ENCODE data around the gene DGKQ.

DNA sequence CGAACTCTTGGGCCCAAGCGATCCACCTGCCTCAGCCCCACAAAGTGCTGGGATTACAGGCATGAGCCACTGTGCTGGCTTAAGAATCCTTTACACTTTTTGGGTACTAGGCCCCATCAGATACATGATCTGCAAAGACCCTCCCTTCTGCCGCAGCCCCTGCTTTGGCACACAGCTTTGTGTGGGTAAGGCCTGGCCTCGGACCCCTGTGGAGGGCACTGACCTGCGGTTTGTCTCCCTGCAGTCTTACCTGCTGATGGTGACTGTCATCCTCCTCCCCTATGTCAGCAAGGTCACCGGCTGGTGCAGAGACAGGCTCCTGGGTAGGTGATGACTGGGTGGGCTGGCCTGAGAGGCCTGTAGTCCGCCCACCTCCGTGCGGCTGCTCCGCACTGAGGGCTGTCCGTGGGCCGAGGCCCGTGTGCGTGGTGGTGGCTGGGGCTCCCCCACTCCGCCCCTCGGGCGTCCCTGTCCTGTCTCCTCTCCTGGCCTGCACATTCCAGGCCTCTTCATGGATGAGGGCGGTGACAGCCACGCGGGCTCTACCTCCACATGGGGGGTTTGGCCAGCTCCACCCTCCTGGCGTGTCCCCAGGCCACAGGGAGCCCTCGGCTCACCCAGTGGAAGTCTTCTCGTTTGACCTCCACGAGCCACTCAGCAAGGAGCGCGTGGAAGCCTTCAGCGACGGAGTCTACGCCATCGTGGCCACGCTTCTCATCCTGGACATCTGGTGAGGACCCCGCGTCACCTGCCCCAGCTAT lies 18.0 kb downstream of the DGKQ start:
- TF ChIP-seq CTCF (IDR thresholded peaks at IDR 0.05; ENCODE audit: insufficient read depth, low read length) (no peak), POLR2AphosphoS5 (IDR thresholded peaks at IDR 0.05; ENCODE audit: low read depth) (no peak), GABPA (IDR thresholded peaks at IDR 0.05; ENCODE audit: low read depth) (no peak)
- TF ChIP-seq, protein P1, sequence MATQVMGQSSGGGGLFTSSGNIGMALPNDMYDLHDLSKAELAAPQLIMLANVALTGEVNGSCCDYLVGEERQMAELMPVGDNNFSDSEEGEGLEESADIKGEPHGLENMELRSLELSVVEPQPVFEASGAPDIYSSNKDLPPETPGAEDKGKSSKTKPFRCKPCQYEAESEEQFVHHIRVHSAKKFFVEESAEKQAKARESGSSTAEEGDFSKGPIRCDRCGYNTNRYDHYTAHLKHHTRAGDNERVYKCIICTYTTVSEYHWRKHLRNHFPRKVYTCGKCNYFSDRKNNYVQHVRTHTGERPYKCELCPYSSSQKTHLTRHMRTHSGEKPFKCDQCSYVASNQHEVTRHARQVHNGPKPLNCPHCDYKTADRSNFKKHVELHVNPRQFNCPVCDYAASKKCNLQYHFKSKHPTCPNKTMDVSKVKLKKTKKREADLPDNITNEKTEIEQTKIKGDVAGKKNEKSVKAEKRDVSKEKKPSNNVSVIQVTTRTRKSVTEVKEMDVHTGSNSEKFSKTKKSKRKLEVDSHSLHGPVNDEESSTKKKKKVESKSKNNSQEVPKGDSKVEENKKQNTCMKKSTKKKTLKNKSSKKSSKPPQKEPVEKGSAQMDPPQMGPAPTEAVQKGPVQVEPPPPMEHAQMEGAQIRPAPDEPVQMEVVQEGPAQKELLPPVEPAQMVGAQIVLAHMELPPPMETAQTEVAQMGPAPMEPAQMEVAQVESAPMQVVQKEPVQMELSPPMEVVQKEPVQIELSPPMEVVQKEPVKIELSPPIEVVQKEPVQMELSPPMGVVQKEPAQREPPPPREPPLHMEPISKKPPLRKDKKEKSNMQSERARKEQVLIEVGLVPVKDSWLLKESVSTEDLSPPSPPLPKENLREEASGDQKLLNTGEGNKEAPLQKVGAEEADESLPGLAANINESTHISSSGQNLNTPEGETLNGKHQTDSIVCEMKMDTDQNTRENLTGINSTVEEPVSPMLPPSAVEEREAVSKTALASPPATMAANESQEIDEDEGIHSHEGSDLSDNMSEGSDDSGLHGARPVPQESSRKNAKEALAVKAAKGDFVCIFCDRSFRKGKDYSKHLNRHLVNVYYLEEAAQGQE (IDR thresholded peaks at IDR 0.05; ENCODE audit: insufficient replicate concordance, low read depth), result no peak

All from HL-60 (cell line).